Ishikawa (cell line): ENCODE data around the gene PRKAG1.

Source experiments
- CEBPB ChIP-seq: IDR thresholded peaks from 2 replicates; pipeline ENCODE4 v1.6.1; 2012
- CREB1 ChIP-seq: IDR thresholded peaks from 2 replicates; pipeline ENCODE4 v1.6.1; 2012; ENCODE audit warnings: low read depth
- EGR1 ChIP-seq: IDR thresholded peaks from 2 replicates; pipeline ENCODE4 v1.6.1; 2012
- EP300 ChIP-seq: IDR thresholded peaks from 2 replicates; pipeline ENCODE4 v1.6.1; 2012; ENCODE audit warnings: borderline replicate concordance
- FOXM1 ChIP-seq: IDR thresholded peaks from 2 replicates; pipeline ENCODE4 v1.6.1; 2012; ENCODE audit warnings: low read depth, borderline replicate concordance
- NFIC ChIP-seq: IDR thresholded peaks from 2 replicates; pipeline ENCODE4 v1.6.1; 2012
- RAD21 ChIP-seq: IDR thresholded peaks from 2 replicates; pipeline ENCODE4 v1.6.1; 2012; ENCODE audit warnings: low read depth
- TAF1 ChIP-seq: IDR thresholded peaks from 2 replicates; pipeline ENCODE4 v1.6.1; 2012; ENCODE audit warnings: low read depth, mild to moderate bottlenecking
- TCF12 ChIP-seq: IDR thresholded peaks from 2 replicates; pipeline ENCODE4 v1.6.1; 2012; ENCODE audit warnings: low read depth
- TEAD4 ChIP-seq: IDR thresholded peaks from 2 replicates; pipeline ENCODE4 v1.6.1; 2012
- YY1 ChIP-seq: IDR thresholded peaks from 2 replicates; pipeline ENCODE4 v1.6.1; 2012; ENCODE audit warnings: low read depth
- ZBTB7A ChIP-seq: IDR thresholded peaks from 2 replicates; pipeline ENCODE4 v1.6.1; 2012; ENCODE audit warnings: low read depth
- TF ChIP-seq, protein P1 (sequence below): IDR thresholded peaks from 2 replicates; pipeline ENCODE4 v1.6.1; 2012; ENCODE audit warnings: low read depth, mild to moderate bottlenecking
- TF ChIP-seq, protein P2 (sequence below): IDR thresholded peaks from 2 replicates; pipeline ENCODE4 v1.6.1; 2012
- TF ChIP-seq, protein P3 (sequence below): IDR thresholded peaks from 2 replicates; pipeline ENCODE4 v1.6.1; 2012

PRKAG1 gene

DNA sequence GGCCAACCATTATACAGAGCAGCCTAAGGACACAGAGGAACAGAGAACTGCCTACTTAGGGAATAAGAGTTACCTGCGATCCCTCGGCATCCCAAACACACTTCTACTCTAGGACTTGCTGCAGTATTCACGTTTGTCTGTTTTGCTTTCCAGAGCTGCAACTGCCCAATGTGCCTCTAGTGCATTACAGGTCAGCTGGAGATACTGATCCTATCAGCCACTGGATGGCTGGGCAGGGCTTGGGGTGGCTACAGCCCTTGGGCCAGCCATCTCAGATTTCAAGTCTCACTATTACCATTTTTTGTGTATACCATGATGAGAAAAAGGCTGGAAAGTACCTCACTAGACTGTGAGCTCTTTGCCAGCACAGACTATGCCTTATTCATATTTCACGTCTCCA is 65.9 kb downstream of the PRKAG1 start:
- TF ChIP-seq RAD21 = no peak
- TF ChIP-seq FOXM1 = no peak
- TF ChIP-seq, protein P1, sequence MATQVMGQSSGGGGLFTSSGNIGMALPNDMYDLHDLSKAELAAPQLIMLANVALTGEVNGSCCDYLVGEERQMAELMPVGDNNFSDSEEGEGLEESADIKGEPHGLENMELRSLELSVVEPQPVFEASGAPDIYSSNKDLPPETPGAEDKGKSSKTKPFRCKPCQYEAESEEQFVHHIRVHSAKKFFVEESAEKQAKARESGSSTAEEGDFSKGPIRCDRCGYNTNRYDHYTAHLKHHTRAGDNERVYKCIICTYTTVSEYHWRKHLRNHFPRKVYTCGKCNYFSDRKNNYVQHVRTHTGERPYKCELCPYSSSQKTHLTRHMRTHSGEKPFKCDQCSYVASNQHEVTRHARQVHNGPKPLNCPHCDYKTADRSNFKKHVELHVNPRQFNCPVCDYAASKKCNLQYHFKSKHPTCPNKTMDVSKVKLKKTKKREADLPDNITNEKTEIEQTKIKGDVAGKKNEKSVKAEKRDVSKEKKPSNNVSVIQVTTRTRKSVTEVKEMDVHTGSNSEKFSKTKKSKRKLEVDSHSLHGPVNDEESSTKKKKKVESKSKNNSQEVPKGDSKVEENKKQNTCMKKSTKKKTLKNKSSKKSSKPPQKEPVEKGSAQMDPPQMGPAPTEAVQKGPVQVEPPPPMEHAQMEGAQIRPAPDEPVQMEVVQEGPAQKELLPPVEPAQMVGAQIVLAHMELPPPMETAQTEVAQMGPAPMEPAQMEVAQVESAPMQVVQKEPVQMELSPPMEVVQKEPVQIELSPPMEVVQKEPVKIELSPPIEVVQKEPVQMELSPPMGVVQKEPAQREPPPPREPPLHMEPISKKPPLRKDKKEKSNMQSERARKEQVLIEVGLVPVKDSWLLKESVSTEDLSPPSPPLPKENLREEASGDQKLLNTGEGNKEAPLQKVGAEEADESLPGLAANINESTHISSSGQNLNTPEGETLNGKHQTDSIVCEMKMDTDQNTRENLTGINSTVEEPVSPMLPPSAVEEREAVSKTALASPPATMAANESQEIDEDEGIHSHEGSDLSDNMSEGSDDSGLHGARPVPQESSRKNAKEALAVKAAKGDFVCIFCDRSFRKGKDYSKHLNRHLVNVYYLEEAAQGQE = no peak
- TF ChIP-seq, protein P2, sequence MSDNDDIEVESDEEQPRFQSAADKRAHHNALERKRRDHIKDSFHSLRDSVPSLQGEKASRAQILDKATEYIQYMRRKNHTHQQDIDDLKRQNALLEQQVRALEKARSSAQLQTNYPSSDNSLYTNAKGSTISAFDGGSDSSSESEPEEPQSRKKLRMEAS = no peak
- TF ChIP-seq TCF12 = no peak
- TF ChIP-seq EP300 = no peak
- no peak for TF ChIP-seq ZBTB7A
- TF ChIP-seq YY1 = no peak
- no peak for TF ChIP-seq CEBPB
- TF ChIP-seq, protein P3, sequence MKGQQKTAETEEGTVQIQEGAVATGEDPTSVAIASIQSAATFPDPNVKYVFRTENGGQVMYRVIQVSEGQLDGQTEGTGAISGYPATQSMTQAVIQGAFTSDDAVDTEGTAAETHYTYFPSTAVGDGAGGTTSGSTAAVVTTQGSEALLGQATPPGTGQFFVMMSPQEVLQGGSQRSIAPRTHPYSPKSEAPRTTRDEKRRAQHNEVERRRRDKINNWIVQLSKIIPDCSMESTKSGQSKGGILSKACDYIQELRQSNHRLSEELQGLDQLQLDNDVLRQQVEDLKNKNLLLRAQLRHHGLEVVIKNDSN = no peak
- no peak for TF ChIP-seq CREB1
- TF ChIP-seq NFIC = no peak
- no peak for TF ChIP-seq TEAD4
- no peak for TF ChIP-seq EGR1
- TF ChIP-seq TAF1 = no peak
